Measurements from ENCODE around the gene SYTL2.
"Not testable (repeated sequence)": the region's sequence is repeated elsewhere in the genome, so short reads cannot be mapped to it uniquely, and the experiment has no call there.

Gene SYTL2

GRCh38 chr11:85783758-85784157 lies 27.2 kb downstream of the SYTL2 start:
- DNase-seq (ENCODE audit: extremely low read depth, low read depth), result no peak
- no peak for TF ChIP-seq CTCF (IDR thresholded peaks at IDR 0.05; ENCODE audit: low read depth, low read length, missing control alignments)
- H3K4me3 ChIP-seq (replicated peaks; ENCODE audit: low read depth, low read length), result no peak overlapping the region

- not testable (repeated sequence) for H3K4me3 ChIP-seq (replicated peaks; ENCODE audit: low read depth, low read length); DNase-seq (ENCODE audit: extremely low read depth, low read depth)
Measured at GRCh38 chr11:85780780-85781517, 30.0 kb downstream of the SYTL2 start.

- TF ChIP-seq CTCF (IDR thresholded peaks at IDR 0.05; ENCODE audit: low read depth, low read length, missing control alignments), result no peak
- DNase-seq (ENCODE audit: extremely low read depth, low read depth), result no peak
- no peak overlapping the region for H3K4me3 ChIP-seq (replicated peaks; ENCODE audit: low read depth, low read length)
Measured at GRCh38 chr11:85779956-85780640, 30.8 kb downstream of the SYTL2 start.

- H3K4me3 ChIP-seq (replicated peaks; ENCODE audit: low read depth, low read length); DNase-seq (ENCODE audit: extremely low read depth, low read depth): not testable (repeated sequence)
Measured at GRCh38 chr11:85777603-85777972, 33.4 kb downstream of the SYTL2 start.

GRCh38 chr11:85776951-85777602 lies 33.9 kb downstream of the SYTL2 start:
- no peak for DNase-seq (ENCODE audit: extremely low read depth, low read depth)
- no peak overlapping the region for H3K4me3 ChIP-seq (replicated peaks; ENCODE audit: low read depth, low read length)
- no peak for TF ChIP-seq CTCF (IDR thresholded peaks at IDR 0.05; ENCODE audit: low read depth, low read length, missing control alignments)

GRCh38 chr11:85774256-85775101 lies 36.5 kb downstream of the SYTL2 start:
- DNase-seq (ENCODE audit: extremely low read depth, low read depth), result no peak
- TF ChIP-seq CTCF (IDR thresholded peaks at IDR 0.05; ENCODE audit: low read depth, low read length, missing control alignments), result no peak
- H3K4me3 ChIP-seq (replicated peaks; ENCODE audit: low read depth, low read length), result no peak overlapping the region

GRCh38 chr11:85772695-85773094 lies 38.2 kb downstream of the SYTL2 start:
- TF ChIP-seq CTCF (IDR thresholded peaks at IDR 0.05; ENCODE audit: low read depth, low read length, missing control alignments), result no peak
- no peak for DNase-seq (ENCODE audit: extremely low read depth, low read depth)
- H3K4me3 ChIP-seq (replicated peaks; ENCODE audit: low read depth, low read length), result no peak overlapping the region
